H1 (cell line): ENCODE measurements around the gene PTPN3. TPM values are rescaled to one million over a fixed set of nuclear protein-coding genes. Genes with fewer than 3 reads are reported as not detected.

ENCODE experiments used
- CTCF ChIA-PET: fragments of 300-600 bp; sonication (Branson Sonifier 250); formaldehyde crosslinking; loops from one replicate; lab custom pipeline; 2021; ENCODE audit not compliant: partially characterized antibody; lab: Charles Lee
- POLR2A ChIA-PET: fragments of 300-600 bp; sonication (Branson Sonifier 250); formaldehyde crosslinking; loops from one replicate; lab custom pipeline; 2021; ENCODE audit warnings: inconsistent platforms; ENCODE audit not compliant: partially characterized antibody; lab: Charles Lee
- DNase-seq, 2 experiments: peaks; one replicate each; pipeline versions ENCODE4 v3.0.0 to v3.0.0-alpha.2; 2010 to 2022; ENCODE audit warnings: low spot score in 2 of 2, low read depth in 1 of 2, mixed read lengths in 1 of 2
- FAIRE-seq: peaks from 2 replicates; lab custom pipeline; 2011; peaks lifted over from hg19 to GRCh38; lab: Jason Lieb, UNC
- H2AFZ ChIP-seq: 2 replicates; pipeline ENCODE4 v1.8.1; 2012; ENCODE audit warnings: low read length, inconsistent platforms
- H2AK5ac ChIP-seq: 2 replicates; pipeline ENCODE4 v1.6.1; 2013; ENCODE audit warnings: low read depth, low read length
- H2BK120ac ChIP-seq: replicated peaks from 2 replicates; pipeline ENCODE3; 2013; ENCODE audit warnings: low read depth, low read length, inconsistent platforms
- H2BK12ac ChIP-seq: 2 replicates; pipeline ENCODE4 v1.6.1; 2013; ENCODE audit warnings: low read depth, low read length
- H2BK15ac ChIP-seq: 2 replicates; pipeline ENCODE4 v1.6.1; 2013; ENCODE audit warnings: low read length
- H2BK20ac ChIP-seq: 2 replicates; pipeline ENCODE4 v1.6.1; 2013; ENCODE audit warnings: low read length
- H2BK5ac ChIP-seq: 2 replicates; pipeline ENCODE4 v1.6.1; 2013; ENCODE audit warnings: low read depth, low read length
- H3K14ac ChIP-seq: 2 replicates; pipeline ENCODE4 v1.6.1; 2013; ENCODE audit warnings: inconsistent platforms; ENCODE audit not compliant: insufficient read length
- H3K18ac ChIP-seq: 2 replicates; pipeline ENCODE4 v1.6.1; 2013; ENCODE audit warnings: low read length; ENCODE audit errors: extremely low read depth
- H3K23ac ChIP-seq: 2 replicates; pipeline ENCODE4 v1.6.1; 2013; ENCODE audit warnings: inconsistent platforms; ENCODE audit not compliant: insufficient read length
- H3K23me2 ChIP-seq: 2 replicates; pipeline ENCODE4 v1.6.1; 2013; ENCODE audit warnings: low read depth, low read length
- H3K27ac ChIP-seq: 2 replicates; pipeline ENCODE4 v1.6.1; 2011; ENCODE audit warnings: low read depth, low read length, inconsistent platforms
- H3K27me3 ChIP-seq, 4 experiments: replicated peaks in 1 of 4; 1 replicate in 1 of 4; 2 replicates in 3 of 4; pipeline versions ENCODE4 v1.6.1 to v1.8.1; 2011 to 2013; ENCODE audit warnings: low read length in 3 of 4, mild to moderate bottlenecking in 3 of 4, inconsistent platforms in 2 of 4, mixed read lengths in 2 of 4, moderate library complexity in 1 of 4; ENCODE audit not compliant: control insufficient read depth in 3 of 4, insufficient read depth in 3 of 4; ENCODE audit errors: extremely low read depth in 1 of 4
- H3K36me3 ChIP-seq, 4 experiments: 2 replicates each; pipeline versions ENCODE4 v1.6.1 to v1.8.1; 2011 to 2013; ENCODE audit warnings: mild to moderate bottlenecking in 4 of 4, low read length in 3 of 4, moderate library complexity in 2 of 4, control low read depth in 1 of 4, inconsistent platforms in 1 of 4; ENCODE audit not compliant: insufficient read depth in 4 of 4, control insufficient read depth in 2 of 4
- H3K4ac ChIP-seq: replicated peaks from 2 replicates; pipeline ENCODE3; 2013; ENCODE audit warnings: low read length, low read depth, mixed read lengths, inconsistent platforms; ENCODE audit not compliant: insufficient read length
- H3K4me1 ChIP-seq, 4 experiments: replicated peaks in 1 of 4; 1 replicate in 1 of 4; 2 replicates in 3 of 4; pipeline versions ENCODE4 v1.6.1 to v1.8.1; 2011 to 2013; ENCODE audit warnings: low read length in 3 of 4, inconsistent platforms in 2 of 4, mixed read lengths in 1 of 4; ENCODE audit not compliant: insufficient read depth in 4 of 4, control insufficient read depth in 3 of 4
- H3K4me2 ChIP-seq, 2 experiments: 2 replicates each; pipeline versions ENCODE4 v1.6.1 to v1.8.1; 2011 to 2013; ENCODE audit warnings: low read depth in 2 of 2, low read length in 2 of 2, control low read depth in 1 of 2, inconsistent platforms in 1 of 2, mild to moderate bottlenecking in 1 of 2; ENCODE audit not compliant: insufficient read depth in 1 of 2
- H3K4me3 ChIP-seq, 4 experiments: fragments of 200-600, 300-600 bp in 1 of 4; sonication (generic), shearing (Covaris generic), sonication (Bioruptor Twin) in 1 of 4; 2 replicates each; pipeline versions ENCODE4 v1.5.1 to v1.8.1; 2011 to 2016; ENCODE audit warnings: low read length in 4 of 4, low read depth in 3 of 4, control low read depth in 2 of 4, inconsistent platforms in 2 of 4, mild to moderate bottlenecking in 2 of 4, mixed read lengths in 1 of 4, moderate library complexity in 1 of 4; ENCODE audit not compliant: insufficient read depth in 2 of 4; ENCODE audit errors: extremely low read depth in 1 of 4
- H3K56ac ChIP-seq: replicated peaks from 2 replicates; pipeline ENCODE3; 2013; ENCODE audit warnings: low read depth, mild to moderate bottlenecking, mixed read lengths, low read length, inconsistent platforms; ENCODE audit not compliant: insufficient read length
- H3K79me1 ChIP-seq: 2 replicates; pipeline ENCODE4 v1.6.1; 2013; ENCODE audit warnings: low read depth, low read length, control low read depth
- H3K79me2 ChIP-seq, 2 experiments: 2 replicates each; pipeline versions ENCODE4 v1.6.1 to v1.8.1; 2012 to 2013; ENCODE audit warnings: low read length in 2 of 2, mild to moderate bottlenecking in 2 of 2, inconsistent platforms in 1 of 2; ENCODE audit not compliant: insufficient read depth in 2 of 2, control insufficient read depth in 1 of 2
- H3K9ac ChIP-seq, 4 experiments: replicated peaks in 1 of 4; 1 replicate in 1 of 4; 2 replicates in 3 of 4; pipeline versions ENCODE4 v1.6.1 to v1.8.1; 2011 to 2013; ENCODE audit warnings: low read depth in 3 of 4, low read length in 3 of 4, control low read depth in 2 of 4, mild to moderate bottlenecking in 2 of 4, moderate library complexity in 2 of 4, inconsistent platforms in 1 of 4; ENCODE audit errors: extremely low read depth in 1 of 4
- H3K9me3 ChIP-seq, 2 experiments: 2 replicates each; pipeline versions ENCODE4 v1.6.1 to v1.8.1; 2012 to 2013; ENCODE audit warnings: mild to moderate bottlenecking in 2 of 2, moderate library complexity in 2 of 2, control low read depth in 1 of 2, inconsistent platforms in 1 of 2, low read depth in 1 of 2, low read length in 1 of 2, mixed read lengths in 1 of 2; ENCODE audit not compliant: insufficient read depth in 2 of 2
- H4K20me1 ChIP-seq, 2 experiments: replicated peaks in 1 of 2; 2 replicates each; pipeline versions ENCODE3 to v1.8.1; 2011 to 2013; ENCODE audit warnings: inconsistent platforms in 2 of 2, low read length in 2 of 2, mild to moderate bottlenecking in 1 of 2; ENCODE audit not compliant: insufficient read depth in 2 of 2, control insufficient read depth in 1 of 2
- H4K5ac ChIP-seq: 2 replicates; pipeline ENCODE4 v1.6.1; 2013; ENCODE audit warnings: low read length, low read depth, mixed read lengths, inconsistent platforms; ENCODE audit not compliant: insufficient read length
- H4K8ac ChIP-seq: 2 replicates; pipeline ENCODE4 v1.8.0; 2013; ENCODE audit warnings: mild to moderate bottlenecking, moderate library complexity, low read length, inconsistent platforms; ENCODE audit not compliant: insufficient read depth; ENCODE audit errors: extremely low read depth
- H4K91ac ChIP-seq: replicated peaks from 2 replicates; pipeline ENCODE3; 2013; ENCODE audit warnings: low read length, mixed read lengths, inconsistent platforms; ENCODE audit not compliant: insufficient read length
- ASH2L ChIP-seq: fragments of 200-600, 300-600 bp; sonication (generic); IDR thresholded peaks from one replicate; pipeline ENCODE4 v1.7.1; 2017; ENCODE audit warnings: low read length
- CBX5 ChIP-seq: fragments of 300-800, 300-1000 bp; sonication (generic); IDR thresholded peaks from 2 replicates; pipeline ENCODE4 v1.7.1; 2016; ENCODE audit warnings: antibody characterized with exemption, low read length, low read depth
- GTF2F1 ChIP-seq: IDR thresholded peaks from 2 replicates; pipeline ENCODE4 v1.6.1; 2012; ENCODE audit warnings: low read depth, low read length, improper control_type of control experiment, borderline replicate concordance
- POU5F1 ChIP-seq: IDR thresholded peaks from 2 replicates; pipeline ENCODE4 v1.6.1; 2011; ENCODE audit warnings: low read depth, mild to moderate bottlenecking, low read length, moderate library complexity
- RBBP5 ChIP-seq: IDR thresholded peaks from 2 replicates; pipeline ENCODE4 v1.7.1; 2012; ENCODE audit warnings: low read depth, mild to moderate bottlenecking, inconsistent platforms, low read length, moderate library complexity, borderline replicate concordance
- RFX5 ChIP-seq: IDR thresholded peaks from 2 replicates; pipeline ENCODE4 v1.6.1; 2011; ENCODE audit warnings: low read depth, low read length, improper control_type of control experiment, borderline replicate concordance
- TAF1 ChIP-seq: IDR thresholded peaks from 2 replicates; pipeline ENCODE4 v1.6.1; 2011; ENCODE audit warnings: mild to moderate bottlenecking, low read depth, low read length
- WGBS, 2 experiments: shearing (Covaris generic) in 1 of 2; methylation state at CpG; one replicate each; pipeline versions ENCODE4 v1.1.6 to v1.1.7; 2013 to 2015; ENCODE audit warnings: low lambda C conversion rate in 2 of 2, mixed read lengths in 2 of 2, inconsistent platforms in 1 of 2, low coverage in 1 of 2, missing lambda C conversion rate in 1 of 2; ENCODE audit not compliant: insufficient replicate concordance in 2 of 2, insufficient coverage in 1 of 2, insufficient read length in 1 of 2; ENCODE audit errors: extremely low coverage in 1 of 2, missing lambda C conversion rate in 1 of 2; 5-methylcytosine and 5-hydroxymethylcytosine counted together
- polyA plus RNA-seq, 7 experiments: library from polyadenylated mRNA; depleted of rRNA in 3 of 7; stranded (reverse) in 5 of 7; unstranded in 2 of 7; fragments of >200 nt in 5 of 7; fragments of 200-250 nt in 2 of 7; gene quantifications; 1 replicate in 5 of 7; 2 replicates in 1 of 7; 4 replicates in 1 of 7; pipeline versions ENCODE4 v1.2.1 to v1.2.3, GENCODE V29; 2011 to 2013; ENCODE audit warnings: missing spikeins in 2 of 7, mixed read lengths in 2 of 7
- total RNA-seq: library from RNA; stranded (reverse); fragmentation: NEBNext Ultra II Directional; extraction: Animal tissue kit (Norgen Biotek cat#: 25700); gene quantifications from 2 replicates; pipeline ENCODE4 v1.2.1, GENCODE V29; 2021

The PTPN3 gene
- total and polyA plus RNA-seq, 2 of the 8 experiments (the other 6 are each of a cell fraction or from before 2014, with no cell fraction given): 2.9 to 3.7 TPM

DNA sequence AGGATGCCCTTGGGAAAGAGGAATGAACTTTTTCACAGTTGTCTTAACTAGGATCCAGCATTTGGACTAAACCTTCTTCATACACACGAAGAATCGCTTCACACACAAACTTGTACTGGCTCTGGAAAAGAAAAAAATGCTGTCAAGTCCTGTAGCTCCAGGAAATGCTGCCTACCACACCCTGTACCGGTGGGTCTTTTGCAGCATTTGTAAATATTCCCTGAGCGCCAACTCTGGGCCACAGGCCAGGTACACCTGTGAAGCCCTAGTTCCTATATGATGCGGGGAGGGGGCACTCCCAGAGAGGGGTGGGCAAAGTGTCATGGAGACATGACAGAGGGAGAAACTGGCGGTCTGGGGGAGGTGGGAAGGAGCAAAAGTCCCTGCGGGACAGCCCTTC is 118.6 kb downstream of the PTPN3 start:
- H3K23ac ChIP-seq: no peak overlapping the region
- H2BK15ac ChIP-seq: no peak overlapping the region
- 85% methylated on average over 7 of the region's 7 CpGs; no CpG with 5 or more reads in 1 of the 2 experiments for WGBS, 2 experiments
- ChIA-PET POLR2A (no interaction called here), CTCF (interaction anchor here (1.3 kb wide), 2 partner anchors 22 to 32 kb away, joined by 3 to 5 read pairs; no protein-coding TSS in a partner anchor)
- no peaks in the 10 kb centered on the region for H3K79me2 ChIP-seq
- no peak overlapping the region for H4K91ac ChIP-seq
- H4K8ac ChIP-seq: no peak overlapping the region
- H3K27ac ChIP-seq: no peak overlapping the region
- no peak overlapping the region for H4K5ac ChIP-seq
- no peaks in the 10 kb centered on the region for H3K23me2 ChIP-seq
- no peak overlapping the region for H3K4ac ChIP-seq
- H3K4me3 ChIP-seq: no peak overlapping the region
- no peak overlapping the region for H2BK20ac ChIP-seq
- H3K4me2 ChIP-seq: no peak overlapping the region
- no peaks in the 10 kb centered on the region for H3K27me3 ChIP-seq
- H2BK12ac ChIP-seq: no peak overlapping the region
- FAIRE-seq (no peak), DNase-seq (no peak)
- H2BK5ac ChIP-seq: no peak overlapping the region
- no peaks in the 10 kb centered on the region for H3K79me1 ChIP-seq
- TF ChIP-seq CBX5: no peak
- no peak for TF ChIP-seq TAF1
- no peak for TF ChIP-seq ASH2L
- no peak for TF ChIP-seq RBBP5
- TF ChIP-seq GTF2F1: no peak
- no peak for TF ChIP-seq RFX5
- no peak for TF ChIP-seq POU5F1
- TF ChIP-seq, all 59 proteins: peak for 0
- Histone ChIP-seq H3K9ac (no peak overlapping the region), H3K56ac (no peak overlapping the region), H3K9me3 (no peaks in the 10 kb centered on the region), H3K18ac (no peak overlapping the region), H3K36me3 (peaks cover 0 to 3% (median 0%) of the 10 kb centered on the region in 4 experiments; a peak in 3 of 8 replicates), H2BK120ac (no peak overlapping the region), H3K4me1 (no peaks in the 10 kb centered on the region; a peak in 2 of 7 replicates), H2AFZ (no peak overlapping the region), H4K20me1 (no peaks in the 10 kb centered on the region), H3K14ac (no peak overlapping the region), H2AK5ac (no peak overlapping the region)
